ENCODE results near the gene PRMT2.

- TF ChIP-seq CTCF (conservative IDR thresholded peaks at IDR 0.05) (no peak), EZH2 (IDR thresholded peaks at IDR 0.05; ENCODE audit: low read depth) (no peak)
These were observed 31.0 kb upstream of the PRMT2 start for GRCh38 chr21:46604329-46604974.
